ENCODE results near the gene FSCN2.

DNA sequence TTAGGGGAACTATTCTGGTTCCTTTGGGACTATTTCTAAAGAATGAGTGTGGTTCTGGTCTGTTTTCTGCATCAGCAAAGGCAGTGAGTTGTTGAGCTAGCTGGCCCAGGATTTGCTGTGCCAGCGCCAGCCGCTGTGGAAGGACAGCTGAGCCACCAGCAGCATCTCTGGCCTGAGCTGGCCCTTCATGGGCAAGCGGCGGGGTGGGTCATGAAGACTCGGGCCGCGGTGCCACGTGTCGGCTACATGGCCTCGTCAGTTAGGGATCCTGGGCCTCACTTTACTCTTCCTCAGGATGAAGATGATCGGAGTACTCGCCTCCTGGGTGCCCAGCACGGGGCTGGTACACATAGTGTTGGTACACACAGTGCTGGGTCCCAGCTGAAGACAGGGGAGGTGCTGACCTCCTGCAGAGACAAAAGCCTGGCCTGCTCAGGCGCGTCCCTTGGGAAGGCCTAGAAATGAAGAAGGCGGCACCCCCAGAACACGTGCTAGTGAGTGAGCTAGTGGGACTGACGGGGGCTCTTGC is 41.9 kb downstream of the FSCN2 start:
- TF ChIP-seq POLR2AphosphoS5 (IDR thresholded peaks at IDR 0.05; ENCODE audit: low read depth) = no peak
- no peak for TF ChIP-seq EZH2 (IDR thresholded peaks at IDR 0.05; ENCODE audit: low read depth, unreplicated experiment)
- TF ChIP-seq CREB1 (CRISPR knock-in tag; IDR thresholded peaks at IDR 0.05; ENCODE audit: low read depth) = no peak
- no peak for TF ChIP-seq CTCF (conservative IDR thresholded peaks at IDR 0.05; ENCODE audit: low read depth in 2 of 2)
- no peak for TF ChIP-seq REST (IDR thresholded peaks at IDR 0.05; ENCODE audit: unreplicated experiment)
- TF ChIP-seq ZNF114 (CRISPR knock-in tag; IDR thresholded peaks at IDR 0.05) = no peak
- no peak for TF ChIP-seq JUNB (IDR thresholded peaks at IDR 0.05; ENCODE audit: unreplicated experiment)
- TF ChIP-seq EZH2phosphoT487 (IDR thresholded peaks at IDR 0.05; ENCODE audit: unreplicated experiment) = no peak
